ENCODE measurements around the gene PRDX5. TPM values are rescaled to one million over a fixed set of nuclear protein-coding genes. Genes with fewer than 3 reads are reported as not detected.
"Not testable (repeated sequence)": the region's sequence is repeated elsewhere in the genome, so short reads cannot be mapped to it uniquely, and the experiment has no call there.

The PRDX5 gene
- total and polyA plus RNA-seq, 8 donors = 59.0 to 245 (median 88.6) TPM

GRCh38 chr11:64321026-64321425 is 3.1 kb downstream of the PRDX5 start:
- no peak for TF ChIP-seq CTCF (IDR thresholded peaks at IDR 0.05)
- peaks cover 0 to under 1% (median 0%) of the 10 kb centered on the region in 3 donors for H3K36me3 ChIP-seq
- DNase-seq = peak in 1 of 6 donors; percentile 9
- peak overlapping the region; percentile 26 to 57 (median 48) for H3K27ac ChIP-seq
- no peaks in the 10 kb centered on the region for H3K9me3 ChIP-seq
- H3K27me3 ChIP-seq = no peaks in the 10 kb centered on the region
- intact Hi-C loops (cut with DNase I) = no loop called here
- H3K4me1 ChIP-seq = peaks cover 6 to 10% (median 7%) of the 10 kb centered on the region in 3 donors
- no peak for FAIRE-seq
- WGBS, 2 donors = 76 to 81% methylated on average over 5 of the region's 5 CpGs
- no peak for ATAC-seq
- no peak overlapping the region for H3K4me3 ChIP-seq

- H3K27ac ChIP-seq = peak overlapping the region; percentile 26 to 57 (median 48)
- WGBS, 2 donors = 57 to 62% methylated on average over 5 of the region's 5 CpGs
- no peak for TF ChIP-seq CTCF (IDR thresholded peaks at IDR 0.05)
- FAIRE-seq (no peak), ATAC-seq (peak in 2 of 4 donors; percentile 3 to 4), DNase-seq (peak in 3 of 6 donors; percentile 58 to 63 (median 60))
- intact Hi-C loops (cut with DNase I) = no loop called here
- no peaks in the 10 kb centered on the region for H3K36me3 ChIP-seq
- H3K9me3 ChIP-seq = no peaks in the 10 kb centered on the region
- no peaks in the 10 kb centered on the region for H3K27me3 ChIP-seq
- no peak overlapping the region for H3K4me3 ChIP-seq
- peaks cover under 1 to 7% (median 7%) of the 10 kb centered on the region in 3 donors for H3K4me1 ChIP-seq
Observed at GRCh38 chr11:64321533-64321932, 3.6 kb downstream of the PRDX5 start.

GRCh38 chr11:64322925-64323260 is 5.0 kb downstream of the PRDX5 start:
- H3K36me3 ChIP-seq = no peaks in the 10 kb centered on the region
- no peak for TF ChIP-seq CTCF (IDR thresholded peaks at IDR 0.05)
- WGBS, 2 donors = 86 to 95% methylated on average over 7 of the region's 7 CpGs
- DNase-seq (no peak), ATAC-seq (no peak), FAIRE-seq (no peak)
- H3K27me3 ChIP-seq = no peaks in the 10 kb centered on the region
- H3K27ac ChIP-seq = no peak overlapping the region
- H3K4me3 ChIP-seq = no peak overlapping the region
- H3K4me1 ChIP-seq = peaks cover 0 to 7% (median 6%) of the 10 kb centered on the region in 3 donors
- intact Hi-C loops (cut with DNase I) = no loop called here
- H3K9me3 ChIP-seq = no peaks in the 10 kb centered on the region

GRCh38 chr11:64323373-64323772 is 5.5 kb downstream of the PRDX5 start:
- no peak overlapping the region for H3K27ac ChIP-seq
- ATAC-seq (no peak), FAIRE-seq (no peak), DNase-seq (no peak)
- no peaks in the 10 kb centered on the region for H3K9me3 ChIP-seq
- no peak for TF ChIP-seq CTCF (IDR thresholded peaks at IDR 0.05)
- intact Hi-C loops (cut with DNase I) = no loop called here
- no peaks in the 10 kb centered on the region for H3K27me3 ChIP-seq
- H3K36me3 ChIP-seq = no peaks in the 10 kb centered on the region
- H3K4me3 ChIP-seq = no peak overlapping the region
- H3K4me1 ChIP-seq = peaks cover 0 to 7% (median 6%) of the 10 kb centered on the region in 3 donors
- 68 to 82% methylated on average over 5 of the region's 5 CpGs for WGBS, 2 donors

- H3K36me3 ChIP-seq; H3K4me3 ChIP-seq; H3K27me3 ChIP-seq; H3K27ac ChIP-seq; H3K9me3 ChIP-seq; FAIRE-seq; intact Hi-C loops (cut with DNase I); DNase-seq; ATAC-seq; H3K4me1 ChIP-seq: not testable (repeated sequence)
- 75 to 84% methylated on average over 3 to 4 of the region's 4 CpGs for whole genome bisulfite sequencing, 2 donors
Observed at GRCh38 chr11:64323984-64324383, 6.1 kb downstream of the PRDX5 start.
